ENCODE results near the gene C19orf85. TPM values are rescaled to one million over a fixed set of nuclear protein-coding genes. Genes with fewer than 3 reads are reported as not detected.

C19orf85 gene
- total RNA-seq, 1 donor from 2014 or later = not detected

- peaks cover 7% of the 10 kb centered on the region for H3K4me1 Mint-ChIP-seq (ENCODE audit: low read depth)
- no peaks in the 10 kb centered on the region for H3K9me3 Mint-ChIP-seq (ENCODE audit: low read depth)
- no peak overlapping the region for H3K27ac Mint-ChIP-seq (ENCODE audit: unreplicated experiment)
- H3K27me3 Mint-ChIP-seq (ENCODE audit: low read depth) = peaks cover 39% of the 10 kb centered on the region
- no peak overlapping the region for H3K4me3 Mint-ChIP-seq (ENCODE audit: unreplicated experiment)
- no peak for DNase-seq (ENCODE audit: low spot score)
- TF ChIP-seq CTCF (IDR thresholded peaks at IDR 0.05) = no peak
- H3K36me3 Mint-ChIP-seq (ENCODE audit: low read depth) = no peaks in the 10 kb centered on the region
Observed at GRCh38 chr19:55447421-55448174, 17.0 kb downstream of the C19orf85 start.

GRCh38 chr19:55446060-55446459 lies 18.5 kb downstream of the C19orf85 start:
- Mint-ChIP-seq H3K27ac (ENCODE audit: unreplicated experiment) (no peak overlapping the region), H3K4me3 (ENCODE audit: unreplicated experiment) (no peak overlapping the region), H3K27me3 (ENCODE audit: low read depth) (peaks cover 48% of the 10 kb centered on the region), H3K9me3 (ENCODE audit: low read depth) (no peaks in the 10 kb centered on the region), H3K36me3 (ENCODE audit: low read depth) (peaks cover 3% of the 10 kb centered on the region), H3K4me1 (ENCODE audit: low read depth) (peaks cover 11% of the 10 kb centered on the region)
- no peak for DNase-seq (ENCODE audit: low spot score)
- TF ChIP-seq CTCF (IDR thresholded peaks at IDR 0.05) = no peak

GRCh38 chr19:55444646-55445045 lies 19.9 kb downstream of the C19orf85 start:
- peaks cover 50% of the 10 kb centered on the region for H3K27me3 Mint-ChIP-seq (ENCODE audit: low read depth)
- H3K9me3 Mint-ChIP-seq (ENCODE audit: low read depth) = no peaks in the 10 kb centered on the region
- TF ChIP-seq CTCF (IDR thresholded peaks at IDR 0.05) = no peak
- no peak overlapping the region for H3K4me3 Mint-ChIP-seq (ENCODE audit: unreplicated experiment)
- peaks cover 3% of the 10 kb centered on the region for H3K36me3 Mint-ChIP-seq (ENCODE audit: low read depth)
- H3K27ac Mint-ChIP-seq (ENCODE audit: unreplicated experiment) = no peak overlapping the region
- H3K4me1 Mint-ChIP-seq (ENCODE audit: low read depth) = peaks cover 14% of the 10 kb centered on the region
- DNase-seq (ENCODE audit: low spot score) = no peak

- no peaks in the 10 kb centered on the region for H3K9me3 Mint-ChIP-seq (ENCODE audit: low read depth)
- peaks cover 14% of the 10 kb centered on the region for H3K4me1 Mint-ChIP-seq (ENCODE audit: low read depth)
- H3K36me3 Mint-ChIP-seq (ENCODE audit: low read depth) = peaks cover 3% of the 10 kb centered on the region
- H3K27ac Mint-ChIP-seq (ENCODE audit: unreplicated experiment) = no peak overlapping the region
- no peak for TF ChIP-seq CTCF (IDR thresholded peaks at IDR 0.05)
- no peak overlapping the region for H3K4me3 Mint-ChIP-seq (ENCODE audit: unreplicated experiment)
- H3K27me3 Mint-ChIP-seq (ENCODE audit: low read depth) = peaks cover 57% of the 10 kb centered on the region
- no peak for DNase-seq (ENCODE audit: low spot score)
Observed at GRCh38 chr19:55443824-55444480, 20.6 kb downstream of the C19orf85 start.

- no peak within 1 kb of the TSS for H3K4me3 Mint-ChIP-seq (ENCODE audit: unreplicated experiment)
- peaks cover 61% of the 10 kb centered on the region for H3K27me3 Mint-ChIP-seq (ENCODE audit: low read depth)
- no peak for DNase-seq (ENCODE audit: low spot score)
- no peak for TF ChIP-seq CTCF (IDR thresholded peaks at IDR 0.05)
- no peak within 1 kb of the TSS for H3K27ac Mint-ChIP-seq (ENCODE audit: unreplicated experiment)
- peaks cover 14% of the 10 kb centered on the region for H3K4me1 Mint-ChIP-seq (ENCODE audit: low read depth)
- peaks cover 3% of the 10 kb centered on the region for H3K36me3 Mint-ChIP-seq (ENCODE audit: low read depth)
- H3K9me3 Mint-ChIP-seq (ENCODE audit: low read depth) = no peaks in the 10 kb centered on the region
Observed at GRCh38 chr19:55443045-55443823, 21.3 kb downstream of the C19orf85 start, which contains the start of gene SHISA7. Gene SHISA7 (minus strand): TSS chr19:55443300. CDS start chr19:55442863, 437 bp downstream.
